Measurements from ENCODE around the gene HIC1.

The HIC1 gene

GRCh38 chr17:2057760-2058585 is 3.1 kb downstream of the HIC1 start:
- Histone ChIP-seq H3K9ac (ENCODE audit: low read length) (peak overlapping the region; percentile 91), H3K4me1 (ENCODE audit: control insufficient read depth, insufficient read depth, low read length) (peaks cover 36% of the 10 kb centered on the region), H3K9me3 (ENCODE audit: control insufficient read depth, low read length) (no peaks in the 10 kb centered on the region), H3K36me3 (ENCODE audit: control insufficient read depth, insufficient read depth, low read length, severe bottlenecking) (no peaks in the 10 kb centered on the region), H3K27me3 (replicated peaks; ENCODE audit: control insufficient read depth, insufficient read depth, low read length) (no peaks in the 10 kb centered on the region), H3K4me3 (ENCODE audit: low read length) (peak overlapping the region; percentile 67)
- DNase-seq (ENCODE audit: low read depth), result no peak

- Histone ChIP-seq H3K4me1 (ENCODE audit: control insufficient read depth, insufficient read depth, low read length) (peaks cover 45% of the 10 kb centered on the region), H3K27me3 (replicated peaks; ENCODE audit: control insufficient read depth, insufficient read depth, low read length) (no peaks in the 10 kb centered on the region)
- DNase-seq (ENCODE audit: low read depth), result no peak
Observed at GRCh38 chr17:2058586-2059546, 4.0 kb downstream of the HIC1 start.

GRCh38 chr17:2059547-2060384 is 4.9 kb downstream of the HIC1 start:
- peaks cover 54% of the 10 kb centered on the region for H3K4me1 ChIP-seq (ENCODE audit: control insufficient read depth, insufficient read depth, low read length)
- no peaks in the 10 kb centered on the region for H3K9me3 ChIP-seq (ENCODE audit: control insufficient read depth, low read length)
- no peak for DNase-seq (ENCODE audit: low read depth)
- H3K27me3 ChIP-seq (replicated peaks; ENCODE audit: control insufficient read depth, insufficient read depth, low read length), result no peaks in the 10 kb centered on the region
- H3K9ac ChIP-seq (ENCODE audit: low read length), result peak overlapping the region; percentile 91
- H3K36me3 ChIP-seq (ENCODE audit: control insufficient read depth, insufficient read depth, low read length, severe bottlenecking), result no peaks in the 10 kb centered on the region
- H3K4me3 ChIP-seq (ENCODE audit: low read length), result peak overlapping the region; percentile 1

More at GRCh38 chr17:2058586-2059546, 4.0 kb downstream of the HIC1 start:
- no peaks in the 10 kb centered on the region for H3K9me3 ChIP-seq (ENCODE audit: control insufficient read depth, low read length)
- peak overlapping the region; percentile 91 for H3K9ac ChIP-seq (ENCODE audit: low read length)
- peak overlapping the region; percentile 67 for H3K4me3 ChIP-seq (ENCODE audit: low read length)
- H3K36me3 ChIP-seq (ENCODE audit: control insufficient read depth, insufficient read depth, low read length, severe bottlenecking), result no peaks in the 10 kb centered on the region

GRCh38 chr17:2060385-2060658 is 5.4 kb downstream of the HIC1 start:
- Histone ChIP-seq H3K4me1 (ENCODE audit: control insufficient read depth, insufficient read depth, low read length) (peaks cover 60% of the 10 kb centered on the region), H3K4me3 (ENCODE audit: low read length) (no peak overlapping the region), H3K9ac (ENCODE audit: low read length) (peak overlapping the region; percentile 91), H3K36me3 (ENCODE audit: control insufficient read depth, insufficient read depth, low read length, severe bottlenecking) (no peaks in the 10 kb centered on the region), H3K9me3 (ENCODE audit: control insufficient read depth, low read length) (no peaks in the 10 kb centered on the region), H3K27me3 (replicated peaks; ENCODE audit: control insufficient read depth, insufficient read depth, low read length) (no peaks in the 10 kb centered on the region)
- no peak for DNase-seq (ENCODE audit: low read depth)

- Histone ChIP-seq H3K4me3 (ENCODE audit: low read length) (no peak overlapping the region), H3K9me3 (ENCODE audit: control insufficient read depth, low read length) (no peaks in the 10 kb centered on the region), H3K9ac (ENCODE audit: low read length) (peak overlapping the region; percentile 91), H3K27me3 (replicated peaks; ENCODE audit: control insufficient read depth, insufficient read depth, low read length) (no peaks in the 10 kb centered on the region), H3K36me3 (ENCODE audit: control insufficient read depth, insufficient read depth, low read length, severe bottlenecking) (no peaks in the 10 kb centered on the region), H3K4me1 (ENCODE audit: control insufficient read depth, insufficient read depth, low read length) (peaks cover 65% of the 10 kb centered on the region)
- no peak for DNase-seq (ENCODE audit: low read depth)
Observed at GRCh38 chr17:2060681-2061440, 6.0 kb downstream of the HIC1 start.

GRCh38 chr17:2061441-2061958 is 6.6 kb downstream of the HIC1 start:
- no peaks in the 10 kb centered on the region for H3K9me3 ChIP-seq (ENCODE audit: control insufficient read depth, low read length)
- H3K9ac ChIP-seq (ENCODE audit: low read length), result peak overlapping the region; percentile 91
- no peaks in the 10 kb centered on the region for H3K36me3 ChIP-seq (ENCODE audit: control insufficient read depth, insufficient read depth, low read length, severe bottlenecking)
- no peak for DNase-seq (ENCODE audit: low read depth)
- H3K27me3 ChIP-seq (replicated peaks; ENCODE audit: control insufficient read depth, insufficient read depth, low read length), result no peaks in the 10 kb centered on the region
- H3K4me3 ChIP-seq (ENCODE audit: low read length), result no peak overlapping the region
- peaks cover 70% of the 10 kb centered on the region for H3K4me1 ChIP-seq (ENCODE audit: control insufficient read depth, insufficient read depth, low read length)

- H3K27me3 ChIP-seq (replicated peaks; ENCODE audit: control insufficient read depth, insufficient read depth, low read length), result no peaks in the 10 kb centered on the region
- peak overlapping the region; percentile 91 for H3K9ac ChIP-seq (ENCODE audit: low read length)
- H3K36me3 ChIP-seq (ENCODE audit: control insufficient read depth, insufficient read depth, low read length, severe bottlenecking), result no peaks in the 10 kb centered on the region
- peaks cover 82% of the 10 kb centered on the region for H3K4me1 ChIP-seq (ENCODE audit: control insufficient read depth, insufficient read depth, low read length)
- no peaks in the 10 kb centered on the region for H3K9me3 ChIP-seq (ENCODE audit: control insufficient read depth, low read length)
- H3K4me3 ChIP-seq (ENCODE audit: low read length), result peak overlapping the region; percentile 27
- DNase-seq (ENCODE audit: low read depth), result no peak
Observed at GRCh38 chr17:2062571-2063183, 7.8 kb downstream of the HIC1 start.

GRCh38 chr17:2063261-2064146 is 8.6 kb downstream of the HIC1 start:
- Histone ChIP-seq H3K27me3 (replicated peaks; ENCODE audit: control insufficient read depth, insufficient read depth, low read length) (no peaks in the 10 kb centered on the region), H3K4me1 (ENCODE audit: control insufficient read depth, insufficient read depth, low read length) (peaks cover 90% of the 10 kb centered on the region), H3K9me3 (ENCODE audit: control insufficient read depth, low read length) (no peaks in the 10 kb centered on the region), H3K9ac (ENCODE audit: low read length) (peak overlapping the region; percentile 91), H3K4me3 (ENCODE audit: low read length) (peak overlapping the region; percentile 27), H3K36me3 (ENCODE audit: control insufficient read depth, insufficient read depth, low read length, severe bottlenecking) (no peaks in the 10 kb centered on the region)
- no peak for DNase-seq (ENCODE audit: low read depth)

GRCh38 chr17:2064147-2064489 is 9.2 kb downstream of the HIC1 start:
- Histone ChIP-seq H3K4me1 (ENCODE audit: control insufficient read depth, insufficient read depth, low read length) (peaks cover 96% of the 10 kb centered on the region), H3K36me3 (ENCODE audit: control insufficient read depth, insufficient read depth, low read length, severe bottlenecking) (no peaks in the 10 kb centered on the region), H3K9me3 (ENCODE audit: control insufficient read depth, low read length) (no peaks in the 10 kb centered on the region), H3K27me3 (replicated peaks; ENCODE audit: control insufficient read depth, insufficient read depth, low read length) (no peaks in the 10 kb centered on the region), H3K9ac (ENCODE audit: low read length) (peak overlapping the region; percentile 91), H3K4me3 (ENCODE audit: low read length) (no peak overlapping the region)
- DNase-seq (ENCODE audit: low read depth), result no peak

Measured in adipocyte (in vitro differentiated cells).